HS-27A (cell line): ENCODE data around the gene RALBP1.

Experiments used
- DNase-seq: peaks from one replicate; pipeline ENCODE4 v3.0.0-alpha.2; 2012; ENCODE audit warnings: low read depth, missing footprints

RALBP1 gene

DNA sequence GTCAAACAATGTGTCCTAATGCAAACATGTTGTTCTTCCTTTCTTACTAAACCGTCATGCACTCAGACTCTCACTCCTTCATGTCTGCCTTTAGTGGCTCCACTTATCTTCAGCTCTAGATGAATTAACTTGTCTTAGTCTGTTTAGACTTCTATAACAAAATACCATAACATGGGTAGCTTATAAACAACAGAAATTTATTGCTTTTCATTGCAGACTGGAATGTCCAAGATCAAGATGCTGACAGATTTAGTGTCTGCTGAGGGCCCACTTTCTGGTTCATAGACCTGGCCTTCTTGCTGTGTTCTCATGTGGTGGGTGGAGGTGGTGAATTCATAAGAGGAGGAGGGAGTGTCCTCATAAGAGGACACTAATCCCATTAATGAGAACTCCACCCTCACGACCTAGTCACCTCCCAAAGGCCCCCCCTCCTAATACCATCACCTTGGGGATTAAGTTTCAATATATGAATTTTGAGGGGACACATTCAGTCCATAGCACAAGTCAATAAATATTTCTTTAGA is 32.3 kb downstream of the RALBP1 start:
- no peak for DNase-seq

DNA sequence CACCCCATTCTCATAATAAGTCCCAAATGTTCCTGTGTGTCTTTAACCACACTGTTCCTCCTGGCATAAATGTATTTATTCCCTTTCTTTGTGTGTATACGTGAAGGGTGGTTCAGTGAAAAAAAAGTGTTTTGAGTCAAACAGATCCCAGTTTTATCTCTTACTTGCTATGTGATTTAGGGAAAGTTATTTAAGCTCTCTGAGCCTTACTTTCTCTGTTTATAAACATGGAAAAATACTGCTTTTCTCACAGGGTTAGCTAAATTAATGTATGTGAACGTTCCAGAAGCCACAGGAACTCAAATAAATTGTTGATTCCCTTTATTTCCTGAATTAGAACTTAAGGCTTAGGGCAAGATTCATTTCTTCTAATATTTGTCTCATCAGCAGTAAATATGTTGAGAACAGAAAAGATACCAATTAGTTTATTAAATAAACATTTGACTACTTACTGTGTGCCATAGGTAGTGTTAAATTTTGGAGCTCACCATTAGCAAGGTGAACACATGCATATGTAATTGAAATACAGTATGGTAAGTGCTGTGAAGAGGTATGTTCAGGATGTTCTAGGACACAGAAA is 33.2 kb downstream of the RALBP1 start:
- no peak for DNase-seq

DNA sequence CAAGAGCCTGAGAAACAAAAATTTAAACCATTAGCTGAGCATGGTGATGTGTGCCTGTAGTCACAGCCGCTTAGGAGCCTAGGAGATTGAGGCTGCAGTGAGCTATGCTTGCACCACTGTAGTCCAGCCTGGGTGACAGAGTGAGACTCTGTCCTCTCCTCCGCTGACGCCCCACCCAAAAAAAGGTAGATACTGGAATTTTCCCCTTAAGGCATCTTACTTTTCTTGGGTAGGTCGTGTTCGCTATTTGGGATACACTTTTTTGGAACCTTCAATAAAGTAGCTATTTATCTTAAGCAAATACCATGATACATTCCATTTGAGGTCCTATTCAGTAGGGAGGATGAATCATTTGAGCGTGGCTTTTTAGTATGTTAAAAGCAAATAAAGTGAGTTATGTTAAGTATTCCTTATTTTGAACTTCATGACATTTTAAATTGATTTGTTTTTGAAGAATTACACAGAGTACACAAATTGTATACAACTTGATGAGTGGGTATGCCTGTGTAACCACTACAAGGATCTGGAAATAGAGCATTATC is 38.7 kb downstream of the RALBP1 start:
- peak; percentile 58 for DNase-seq

DNA sequence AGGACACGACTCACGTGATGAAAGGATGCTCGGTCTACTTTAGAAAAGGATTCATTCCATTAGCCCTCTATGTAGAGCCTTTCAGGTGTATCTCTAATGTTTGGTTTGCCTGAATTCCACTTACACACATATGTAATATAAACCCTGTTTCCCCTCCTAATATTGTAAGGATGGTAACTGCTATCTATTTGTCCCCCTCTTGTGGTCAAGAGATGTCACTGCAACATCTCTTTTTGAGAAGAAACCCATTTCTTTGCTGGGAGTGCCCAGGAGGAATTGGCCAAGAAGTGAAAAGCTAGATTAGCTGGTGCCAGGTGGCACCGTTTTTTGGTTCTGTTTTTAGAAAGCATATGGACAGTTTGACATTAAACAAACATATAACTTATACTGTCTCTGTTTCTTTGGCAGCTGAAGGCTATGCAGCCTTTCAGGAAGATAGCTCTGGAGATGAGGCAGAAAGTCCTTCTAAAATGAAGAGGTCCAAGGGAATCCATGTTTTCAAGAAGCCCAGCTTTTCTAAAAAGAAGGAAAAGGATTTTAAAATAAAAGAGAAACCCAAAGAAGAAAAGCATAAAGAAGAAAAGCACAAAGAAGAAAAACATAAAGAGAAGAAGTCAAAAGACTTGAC is 41.2 kb downstream of the RALBP1 start:
- peak; percentile 19 for DNase-seq

DNA sequence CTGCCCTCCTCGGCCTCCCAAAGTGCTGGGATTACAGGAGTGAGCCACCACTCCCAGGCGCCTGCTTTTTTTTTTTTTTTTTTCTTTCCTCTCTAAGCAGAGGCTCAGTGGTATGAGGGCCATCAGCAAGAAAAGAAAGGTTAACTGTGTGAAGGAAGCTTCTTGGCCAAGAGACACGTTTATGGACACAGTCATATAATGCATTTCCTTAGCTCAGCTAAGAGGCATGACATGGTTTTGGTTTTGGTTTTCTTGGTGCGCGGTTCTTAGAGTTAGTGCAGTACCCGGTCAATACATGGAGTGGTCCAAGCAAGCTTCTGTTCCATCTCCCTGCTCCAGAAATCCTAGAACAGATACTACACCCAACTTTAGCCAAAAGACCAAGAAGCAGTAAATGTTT is 42.6 kb downstream of the RALBP1 start:
- no peak for DNase-seq

DNA sequence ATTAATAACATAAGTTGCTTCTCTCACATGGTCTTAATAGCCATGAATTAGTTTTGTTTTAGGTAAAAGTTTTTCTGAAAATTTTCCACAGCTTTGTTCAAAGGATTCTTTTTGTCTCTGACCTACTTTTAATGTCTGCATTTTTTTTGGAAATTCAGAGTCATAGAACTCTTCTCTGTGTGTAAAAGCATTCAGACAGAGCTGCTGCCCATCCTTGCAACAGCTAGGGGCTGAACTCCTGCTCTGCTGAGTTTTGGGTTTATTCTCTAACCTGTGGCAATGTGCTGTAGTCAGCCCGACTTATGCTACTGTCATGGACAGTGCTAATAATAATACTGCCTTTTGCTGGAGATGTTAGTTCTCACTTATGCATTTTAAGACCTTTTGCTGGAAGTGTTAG is 44.1 kb downstream of the RALBP1 start:
- DNase-seq = no peak

DNA sequence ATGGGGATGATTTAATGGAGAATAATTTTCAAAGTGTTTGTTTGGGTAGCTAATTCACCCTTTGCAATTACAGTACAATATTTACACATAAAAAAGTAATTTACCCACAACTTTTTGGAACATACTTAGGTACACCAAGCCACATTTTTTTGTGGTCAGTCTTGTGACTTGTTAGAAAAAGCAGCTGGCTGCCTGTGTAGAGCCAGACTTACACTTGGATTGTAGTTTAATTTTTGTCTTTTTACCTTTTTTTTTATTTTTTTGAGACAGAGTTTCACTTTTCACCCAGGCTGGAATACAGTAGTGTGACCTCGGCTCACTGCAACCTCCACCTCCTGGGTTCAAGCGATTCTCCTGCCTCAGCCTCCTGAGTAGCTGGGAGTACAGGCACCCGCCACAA is 45.4 kb downstream of the RALBP1 start:
- DNase-seq = no peak

DNA sequence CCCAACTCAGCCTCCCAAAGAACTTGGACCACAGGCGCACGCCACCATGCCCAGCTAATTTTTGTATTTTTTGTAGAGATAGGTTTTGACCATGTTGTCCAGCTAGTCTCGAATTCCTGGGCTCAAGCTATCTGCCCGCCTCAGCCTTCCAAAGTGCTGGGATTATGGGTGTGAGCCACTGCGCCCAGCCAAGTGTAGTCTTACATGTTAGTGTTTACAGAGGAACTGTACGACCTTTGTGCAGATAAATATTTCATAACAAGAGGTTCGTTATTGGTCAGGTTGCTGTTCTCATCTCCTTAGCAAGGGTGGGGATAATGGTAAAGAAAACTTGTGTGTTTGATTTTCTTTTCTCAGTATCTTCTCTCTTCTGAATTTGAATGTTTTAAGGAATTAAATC is 46.5 kb downstream of the RALBP1 start:
- DNase-seq = no peak

DNA sequence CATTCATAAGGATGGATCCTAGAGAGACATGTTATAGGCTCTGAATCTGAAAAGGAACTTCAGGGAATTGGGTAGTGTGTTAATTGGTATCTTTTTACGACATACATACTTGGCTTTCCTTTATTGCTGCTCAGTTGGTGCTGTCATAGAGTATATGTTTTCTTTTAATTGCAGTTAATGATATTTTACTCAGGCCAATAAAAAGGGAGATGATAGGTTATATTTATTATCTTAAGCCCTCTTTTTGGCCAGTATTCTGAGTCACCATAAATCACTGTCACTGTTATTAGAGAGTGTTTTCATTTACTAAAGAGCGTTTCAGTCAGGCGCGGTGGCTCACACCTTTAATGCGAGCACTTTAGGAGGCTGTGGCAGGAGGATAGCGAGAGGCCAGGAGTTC is 47.6 kb downstream of the RALBP1 start:
- DNase-seq = no peak

DNA sequence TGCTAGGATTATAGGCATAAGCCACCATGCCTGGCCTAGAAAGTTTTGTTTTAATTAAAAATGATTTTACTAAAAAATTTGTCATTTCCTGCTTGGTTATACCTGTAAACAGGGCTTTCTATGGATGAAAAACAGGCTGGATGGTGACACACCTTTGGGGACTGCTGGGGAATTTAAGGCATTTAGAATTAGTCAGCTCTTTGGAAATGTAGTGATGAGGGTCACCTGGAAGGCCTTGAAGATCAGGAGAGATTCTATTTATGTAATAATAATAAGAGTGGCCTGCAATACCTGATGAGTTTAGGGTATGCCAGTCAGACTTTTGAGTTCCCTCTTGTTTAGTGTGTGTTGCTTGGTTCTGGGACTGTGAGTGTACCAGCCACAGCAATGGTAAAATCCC is 51.1 kb downstream of the RALBP1 start:
- no peak for DNase-seq

DNA sequence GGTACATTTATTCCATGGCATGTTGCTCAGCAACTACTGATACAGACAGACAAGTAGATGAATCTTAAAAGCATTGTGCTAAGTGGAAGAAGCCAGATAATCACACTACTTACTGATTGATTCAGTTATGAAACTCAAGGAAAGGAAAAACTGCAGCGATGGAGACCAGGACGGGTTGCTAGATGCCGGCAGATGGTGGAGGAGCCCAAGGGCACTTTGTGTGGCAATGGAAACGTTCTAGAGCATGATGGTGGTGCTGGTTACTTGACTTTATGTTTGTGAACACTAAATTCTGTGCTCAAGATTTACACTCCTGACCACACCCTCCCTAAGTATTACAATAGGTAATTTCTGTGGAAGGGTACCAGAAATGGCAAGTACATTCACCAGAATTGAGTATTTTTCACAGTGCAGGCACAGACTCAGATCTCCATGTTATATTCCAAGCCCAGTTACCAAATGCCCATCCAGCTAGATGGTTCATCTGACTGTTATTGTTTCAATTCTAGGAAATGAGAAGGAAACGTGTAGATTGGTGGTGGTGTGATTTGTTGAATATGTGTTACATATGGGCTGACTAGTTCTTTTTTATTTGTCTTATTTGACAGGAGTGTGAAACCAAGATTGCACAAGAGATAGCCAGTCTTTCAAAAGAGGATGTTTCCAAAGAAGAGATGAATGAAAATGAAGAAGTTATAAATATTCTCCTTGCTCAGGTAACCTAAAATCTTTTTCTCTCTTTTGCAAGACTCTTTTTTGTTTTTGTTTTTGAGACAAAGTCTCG is 55.1 kb downstream of the RALBP1 start:
- DNase-seq = no peak

DNA sequence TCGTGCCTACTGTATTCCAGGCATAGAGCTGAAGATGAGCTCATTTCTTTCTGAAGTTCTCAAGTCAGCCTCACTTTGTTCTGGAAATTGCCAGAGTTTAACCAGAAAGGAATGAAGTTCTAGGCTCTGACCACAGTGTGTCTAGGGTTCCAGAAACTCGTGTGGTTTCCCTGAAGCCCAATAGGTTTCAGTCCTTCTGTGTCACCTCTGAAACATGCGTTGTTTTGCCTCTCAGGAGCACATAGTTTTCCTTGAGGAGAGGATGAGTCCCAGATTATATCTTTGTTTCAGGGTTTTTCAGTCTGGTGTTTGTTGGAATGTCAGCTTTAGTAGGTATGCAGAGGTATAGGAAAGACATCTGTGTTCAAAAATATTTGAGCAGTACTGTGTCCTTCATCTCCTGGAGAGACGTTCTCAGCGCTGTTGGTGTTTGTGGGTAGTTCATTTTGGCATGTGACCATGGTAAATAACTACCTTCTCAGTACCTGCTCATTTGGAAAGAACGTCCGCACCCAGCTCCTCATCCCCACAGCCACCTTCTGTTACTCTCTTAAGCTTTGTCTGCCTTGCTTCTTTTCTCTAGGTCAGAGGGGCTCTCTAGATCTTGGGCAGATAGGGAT is 56.6 kb downstream of the RALBP1 start:
- DNase-seq = no peak

DNA sequence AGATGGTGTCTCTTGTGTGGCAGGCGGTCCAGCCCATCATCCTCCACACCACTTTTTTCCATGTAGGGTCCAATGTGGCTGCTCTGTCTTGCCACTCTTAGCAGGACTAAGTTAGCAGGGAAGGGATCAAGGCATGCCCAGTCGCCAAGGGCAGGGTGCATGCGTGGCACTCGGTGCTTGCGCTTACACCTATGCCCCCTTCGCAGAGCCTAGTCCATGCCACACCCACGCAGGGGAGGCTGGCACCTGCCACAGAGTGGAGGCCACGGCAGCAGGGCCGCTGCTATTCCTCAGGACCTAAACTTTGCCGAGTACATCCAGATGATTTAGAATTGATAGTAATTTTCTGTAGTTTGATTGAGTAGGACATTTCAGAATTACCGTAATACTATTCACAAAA is 59.5 kb downstream of the RALBP1 start:
- no peak for DNase-seq

DNA sequence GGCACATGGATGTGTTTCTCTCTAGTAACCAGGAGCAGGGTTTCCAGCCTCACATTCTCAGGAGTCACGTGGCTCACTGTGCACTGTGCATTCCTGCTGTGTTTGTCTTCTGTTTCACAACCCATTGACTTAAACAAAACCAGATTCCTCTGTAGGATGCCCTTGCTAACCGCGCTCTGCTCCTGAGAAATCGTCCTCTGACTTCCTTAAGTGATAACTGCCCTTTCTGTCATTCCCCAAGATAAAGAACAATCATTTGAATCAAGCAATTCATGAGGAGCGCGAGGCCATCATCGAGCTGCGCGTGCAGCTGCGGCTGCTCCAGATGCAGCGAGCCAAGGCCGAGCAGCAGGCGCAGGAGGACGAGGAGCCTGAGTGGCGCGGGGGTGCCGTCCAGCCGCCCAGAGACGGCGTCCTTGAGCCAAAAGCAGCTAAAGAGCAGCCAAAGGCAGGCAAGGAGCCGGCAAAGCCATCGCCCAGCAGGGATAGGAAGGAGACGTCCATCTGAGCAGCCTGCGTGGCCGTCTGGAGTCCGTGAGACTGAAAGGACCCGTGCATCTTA is 60.2 kb downstream of the RALBP1 start:
- no peak for DNase-seq

DNA sequence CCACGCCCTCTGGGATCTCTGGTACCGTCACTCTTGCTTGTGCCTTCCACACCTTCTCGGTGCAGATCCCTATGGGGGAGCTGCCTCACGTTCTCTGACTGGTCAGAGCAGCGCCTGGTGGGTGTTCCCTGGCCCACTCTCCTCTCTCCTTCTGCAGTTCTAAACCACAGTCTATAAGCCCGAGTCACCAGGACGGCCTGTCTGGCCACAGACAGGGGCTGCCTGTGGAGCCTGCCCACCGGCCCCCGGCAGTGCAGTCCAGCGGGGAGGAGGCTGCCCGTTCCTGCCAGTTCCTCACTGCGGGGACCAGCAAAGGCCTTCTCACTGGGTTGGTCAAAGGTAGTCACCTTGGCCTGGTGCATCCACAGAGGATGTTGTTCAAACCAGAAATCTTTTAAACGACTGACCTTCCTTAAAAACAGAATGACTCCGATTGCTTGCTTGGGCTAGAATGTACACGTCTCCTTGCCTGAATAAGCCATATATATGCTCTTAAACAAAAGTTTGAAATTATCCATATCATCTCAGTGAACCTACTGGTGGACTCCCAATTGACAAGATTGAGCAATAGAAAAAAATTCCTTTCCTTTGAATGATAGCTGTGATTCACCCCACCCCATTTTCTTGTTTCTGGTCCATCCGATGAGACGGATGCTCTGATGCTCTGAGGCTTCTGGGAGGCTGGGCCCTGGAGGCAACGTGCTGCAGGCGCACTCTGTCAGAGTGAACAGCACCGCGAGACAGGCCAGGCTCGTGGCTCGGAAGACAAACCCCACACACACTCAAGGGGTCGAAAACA is 61.2 kb downstream of the RALBP1 start:
- DNase-seq = no peak

DNA sequence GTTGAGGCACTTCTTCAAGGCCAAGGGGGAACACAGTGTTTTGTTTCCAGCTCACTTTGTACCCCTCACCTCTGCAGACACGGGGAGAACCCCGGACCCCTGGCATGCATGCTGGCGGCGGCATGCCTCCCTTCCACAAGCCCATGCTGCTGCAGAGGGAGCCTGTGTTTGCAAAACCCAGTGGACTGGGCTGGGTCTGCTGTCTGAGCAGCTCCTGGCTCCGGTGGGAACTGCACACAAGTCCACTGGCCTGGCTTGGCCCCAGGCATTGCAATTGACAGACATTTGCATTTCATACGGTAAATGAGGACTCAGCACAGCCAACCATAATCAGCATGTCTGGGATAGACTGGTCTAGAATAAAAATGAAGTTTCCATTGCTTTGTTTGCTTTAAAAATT is 62.4 kb downstream of the RALBP1 start:
- no peak for DNase-seq

DNA sequence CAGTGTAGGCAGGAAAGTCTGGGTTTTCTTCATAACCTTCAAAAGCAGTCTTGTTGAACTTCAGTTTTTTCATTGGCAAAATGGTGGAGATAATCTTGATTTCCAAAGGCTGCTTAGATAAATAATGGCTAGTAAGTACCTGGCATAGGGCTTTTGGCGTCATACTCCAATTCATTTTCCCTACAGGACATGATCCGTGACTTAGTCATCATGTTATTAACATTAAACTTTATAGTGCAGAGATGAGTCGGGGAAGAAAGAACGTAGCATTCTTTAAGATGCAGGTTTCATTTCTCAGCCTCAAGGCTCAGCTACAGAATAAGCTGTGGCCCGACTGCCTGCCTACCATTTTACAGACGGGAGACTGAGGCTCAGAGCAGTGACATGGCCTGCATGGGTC is 64.0 kb downstream of the RALBP1 start:
- no peak for DNase-seq

DNA sequence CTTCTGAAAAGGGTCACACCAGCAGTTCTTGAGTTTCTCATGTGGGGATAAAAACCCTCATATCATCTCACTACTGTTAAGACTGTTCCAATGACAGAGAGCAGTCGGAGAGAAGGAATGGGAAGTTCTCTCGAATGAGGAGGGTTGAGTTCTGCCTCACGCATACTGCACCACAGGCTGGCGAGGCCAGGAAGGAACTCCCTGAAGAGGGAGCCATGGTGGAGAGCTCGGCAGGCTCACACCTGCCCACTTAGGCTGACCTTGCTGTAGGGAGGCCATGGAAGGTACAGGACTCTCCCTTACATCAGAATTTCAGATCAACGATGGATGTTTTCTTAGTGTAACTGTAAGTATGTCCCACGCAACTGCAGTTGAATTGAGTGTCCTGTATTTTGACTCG is 64.6 kb downstream of the RALBP1 start:
- no peak for DNase-seq

DNA sequence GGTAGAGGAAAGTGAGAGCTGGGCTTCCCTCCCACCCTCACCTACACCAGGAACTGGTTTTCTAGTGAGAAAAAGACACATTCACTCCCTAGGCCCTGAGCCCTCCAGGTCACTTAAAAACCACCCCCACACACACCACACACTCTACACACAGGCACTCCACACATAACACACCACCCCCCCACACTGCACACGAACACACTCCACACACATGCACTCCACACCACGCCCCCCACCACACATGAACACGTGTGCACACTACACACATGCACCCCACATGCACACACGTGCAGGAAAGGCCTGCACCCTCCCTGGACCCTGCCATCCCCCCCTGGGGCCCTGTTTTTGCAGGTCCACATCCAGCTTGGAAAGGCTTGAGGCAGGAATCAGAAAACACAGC is 67.6 kb downstream of the RALBP1 start:
- DNase-seq = no peak

DNA sequence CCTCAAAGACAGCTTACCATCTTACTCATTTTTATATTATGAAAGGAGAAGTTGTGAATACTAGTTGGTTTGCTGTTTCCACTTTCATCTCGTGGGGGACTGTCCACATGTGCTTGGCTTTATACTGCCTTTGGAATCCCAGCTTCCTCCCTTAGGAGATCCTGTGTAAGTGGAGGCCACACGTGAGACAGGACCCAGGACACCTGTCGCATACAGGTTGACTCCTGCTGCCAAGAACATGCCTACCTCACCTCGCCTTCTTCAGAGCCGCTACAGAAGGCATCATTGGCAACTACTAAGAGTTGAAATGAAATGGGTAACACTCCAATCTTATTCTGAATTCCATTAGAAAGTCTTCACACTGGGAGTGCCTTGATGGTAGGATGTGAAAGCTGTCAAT is 69.7 kb downstream of the RALBP1 start:
- no peak for DNase-seq

DNA sequence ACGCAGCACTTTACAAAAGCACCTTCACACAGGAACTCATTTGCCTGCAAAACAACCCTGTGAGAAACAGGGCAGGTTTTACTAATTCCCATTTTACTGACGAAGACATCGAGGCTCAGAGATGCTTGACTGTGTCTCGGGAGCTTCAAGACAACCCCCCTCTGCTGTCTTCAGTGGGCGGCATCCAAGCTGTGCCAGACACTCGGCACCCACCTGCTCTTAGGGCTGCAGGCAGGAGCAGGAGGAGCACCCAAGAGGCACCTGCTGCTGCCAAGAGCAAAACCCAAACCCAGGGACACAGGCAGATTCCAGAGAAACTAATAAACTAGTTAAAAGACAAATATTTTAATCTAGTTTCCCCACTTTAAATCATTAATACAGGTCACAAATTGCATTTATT is 71.2 kb downstream of the RALBP1 start:
- DNase-seq = no peak

DNA sequence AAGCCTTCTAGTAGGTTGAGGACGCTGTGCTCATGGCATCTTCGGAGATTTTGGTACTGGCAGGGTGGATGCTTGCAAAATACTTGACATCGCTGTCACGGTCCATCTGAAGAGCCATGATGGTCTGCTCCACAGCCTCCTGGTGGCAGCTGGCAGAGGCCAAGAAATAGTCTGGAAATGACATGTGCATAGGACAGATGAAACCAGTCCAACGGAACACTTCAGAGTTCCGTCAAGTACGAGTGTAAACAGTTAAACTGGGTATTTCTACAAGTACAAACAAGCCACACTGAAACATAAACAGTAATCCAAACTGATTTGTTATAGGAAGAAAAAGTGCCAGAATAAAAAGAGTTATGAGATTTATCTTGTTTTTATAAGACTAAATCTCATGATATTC is 72.5 kb downstream of the RALBP1 start:
- DNase-seq = no peak
